K562 treated with DMSO at 1 percent for 48 hours (cell line): ENCODE data around the gene MCUR1. TPM values are rescaled to one million over a fixed set of nuclear protein-coding genes. Genes with fewer than 3 reads are reported as not detected.

Source experiments
- total RNA-seq: library from RNA; unstranded; fragments of 300-600 nt; gene quantifications from 2 replicates; pipeline ENCODE4 v1.2.3, GENCODE V29; 2022; ENCODE audit warnings: low replicate concordance; ENCODE audit errors: extremely low read depth

Gene MCUR1, protein sequence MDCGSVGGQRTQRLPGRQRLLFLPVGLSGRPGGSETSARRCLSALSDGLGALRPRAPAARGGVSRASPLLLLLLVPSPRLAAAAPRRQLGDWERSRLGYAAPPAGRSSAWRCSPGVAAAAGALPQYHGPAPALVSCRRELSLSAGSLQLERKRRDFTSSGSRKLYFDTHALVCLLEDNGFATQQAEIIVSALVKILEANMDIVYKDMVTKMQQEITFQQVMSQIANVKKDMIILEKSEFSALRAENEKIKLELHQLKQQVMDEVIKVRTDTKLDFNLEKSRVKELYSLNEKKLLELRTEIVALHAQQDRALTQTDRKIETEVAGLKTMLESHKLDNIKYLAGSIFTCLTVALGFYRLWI
- not detected in 2 replicates for total RNA-seq

GRCh38 chr6:13814176-13814937 is at the start of gene MCUR1:
Gene MCUR1 (minus strand): TSS chr6:13814557. CDS start chr6:13814429, 128 bp downstream.

Other genes starting within 250 kb of the MCUR1 start
- not detected in 2 replicates for gene SIRT5, start 240.0 kb downstream of the MCUR1 start, total RNA-seq
- gene NOL7, start 199.2 kb downstream of the MCUR1 start, total RNA-seq, result not detected in 2 replicates
- not detected in 2 replicates for gene RANBP9, start 102.7 kb downstream of the MCUR1 start, total RNA-seq
- gene RNF182, start 110.4 kb upstream of the MCUR1 start, total RNA-seq, result not detected in 2 replicates